Adrenal gland (tissue), 12 donors: ENCODE results near the gene HEXIM1. TPM values are rescaled to one million over a fixed set of nuclear protein-coding genes. Genes with fewer than 3 reads are reported as not detected.

Source experiments
- DNase-seq, 7 donors: peaks; one replicate each; pipeline ENCODE4 v3.0.0-alpha.2; 2019 to 2020
- H3K27ac ChIP-seq, 5 donors: fragments of 200-600 bp; sonication (generic) in 4 of 5; 1 replicate in 3 of 5; 2 replicates in 2 of 5; pipeline versions ENCODE4 v1.5.1 to v1.8.0; 2016 to 2020; ENCODE audit warnings: mild to moderate bottlenecking in 1 of 5
- H3K27me3 ChIP-seq: fragments of 200-600 bp; 2 replicates; pipeline ENCODE4 v1.8.0; 2021
- H3K36me3 ChIP-seq, 2 donors: fragments of 200-600 bp; replicated peaks in 1 of 2; 1 replicate in 1 of 2; 2 replicates in 1 of 2; pipeline versions ENCODE4 v1.5.1 to v1.8.0; 2018 to 2022
- H3K4me1 ChIP-seq, 2 donors: fragments of 200-600 bp; replicated peaks in 1 of 2; 1 replicate in 1 of 2; 2 replicates in 1 of 2; pipeline versions ENCODE4 v1.5.1 to v1.8.0; 2018 to 2021
- H3K4me3 ChIP-seq, 4 donors: fragments of 200-600 bp; sonication (generic) in 3 of 4; one replicate each; pipeline ENCODE4 v1.5.1; 2016 to 2018
- H3K9me3 ChIP-seq, 3 donors: fragments of 200-600 bp; sonication (generic) in 1 of 3; replicated peaks in 1 of 3; 1 replicate in 2 of 3; 2 replicates in 1 of 3; pipeline versions ENCODE4 v1.5.1 to v1.8.0; 2016 to 2021
- POLR2A ChIP-seq, 2 donors: fragments of 450-650 bp; IDR thresholded peaks; one replicate each; pipeline ENCODE4 v1.6.1; 2017; ENCODE audit warnings: antibody characterized with exemption in 2 of 2, mild to moderate bottlenecking in 2 of 2, moderate library complexity in 1 of 2
- WGBS, 4 donors: extraction: QIAGEN DNeasy Blood & Tissue Kit in 2 of 4; methylation state at CpG; one replicate each; pipeline versions ENCODE4 v1.1.5 to v1.1.7; 2013 to 2017; 5-methylcytosine and 5-hydroxymethylcytosine counted together
- intact Hi-C, 2 donors: fragments of 100-400 bp; cut with DNase I; formaldehyde crosslinking; loops; one replicate each; pipeline versions ENCODE4 v1.14.1 to v1.15.0; 2022 to 2023
- microRNA-seq, 3 donors: library from miRNA; unstranded; fragments of <30 nt; microRNA quantifications; one replicate each; pipeline ENCODE4, GENCODE V29; 2017 to 2020
- polyA plus RNA-seq, 3 donors: library from polyadenylated mRNA; stranded (reverse); fragments of 200-250 nt in 2 of 3; fragments of 350-450 nt in 1 of 3; fragmentation: Illumina TruSeq in 1 of 3; extraction: RNeasy Lipid Tissue Mini Kit (QIAGEN cat#74804) in 1 of 3; gene quantifications; one replicate each; pipeline ENCODE4 v1.2.3, GENCODE V29; 2013 to 2014
- small RNA-seq, 2 donors: library from RNA; depleted of rRNA; stranded (forward); fragments of <200 nt; gene quantifications; one replicate each; pipeline ENCODE3, GENCODE V24; 2016
- total RNA-seq, 9 donors: library from RNA; depleted of rRNA in 4 of 9; stranded (reverse); fragments of >200 nt in 4 of 9; fragments of 120-200 nt in 1 of 9; fragmentation: NEBNext Ultra II Directional in 1 of 9; extraction: Animal tissue kit (Norgen Biotek cat#: 25700) in 1 of 9; gene quantifications; one replicate each; pipeline versions ENCODE4 v1.1.0 to v1.2.4, GENCODE V29; 2013 to 2023
- TF ChIP-seq, protein P1 (sequence below), 6 experiments: fragments of 450-650 bp in 4 of 6; fragments of 200-600 bp in 2 of 6; sonication (generic) in 1 of 6; IDR thresholded peaks; 1 replicate in 5 of 6; 2 replicates in 1 of 6; pipeline versions ENCODE4 v1.5.1 to v1.8.0; 2016 to 2021; ENCODE audit warnings: antibody characterized with exemption in 6 of 6, mild to moderate bottlenecking in 2 of 6, moderate library complexity in 1 of 6
- donor health status: healthy with polysubstance abuse.
- donor health status: Bipolar disorder and iron deficiency.
- donor health status: DM: yes; HTN: yes; CAD: no.
- donor health status: DM: no; HTN: no; CAD: no.
- donor health status: DM: no; HTN: no; CAD: no.
- donor health status: DM: yes; HTN: yes; CAD: no.

Gene HEXIM1
- total and polyA plus RNA-seq, 12 donors = 19.4 to 159 (median 30.9) TPM

- Histone ChIP-seq H3K36me3 (no peaks in the 10 kb centered on the region), H3K9me3 (no peaks in the 10 kb centered on the region), H3K27ac (no peak overlapping the region), H3K4me3 (no peak overlapping the region), H3K27me3 (no peaks in the 10 kb centered on the region), H3K4me1 (peaks cover 0 to 3% of the 10 kb centered on the region in 2 donors)
- no peak for DNase-seq
- intact Hi-C loops = loop anchor here (5.0 kb wide), 1 partner anchor 60 kb away; the partner anchor contains the start of gene ACBD4 (in 2 of the 2)
- TF ChIP-seq, protein P1, sequence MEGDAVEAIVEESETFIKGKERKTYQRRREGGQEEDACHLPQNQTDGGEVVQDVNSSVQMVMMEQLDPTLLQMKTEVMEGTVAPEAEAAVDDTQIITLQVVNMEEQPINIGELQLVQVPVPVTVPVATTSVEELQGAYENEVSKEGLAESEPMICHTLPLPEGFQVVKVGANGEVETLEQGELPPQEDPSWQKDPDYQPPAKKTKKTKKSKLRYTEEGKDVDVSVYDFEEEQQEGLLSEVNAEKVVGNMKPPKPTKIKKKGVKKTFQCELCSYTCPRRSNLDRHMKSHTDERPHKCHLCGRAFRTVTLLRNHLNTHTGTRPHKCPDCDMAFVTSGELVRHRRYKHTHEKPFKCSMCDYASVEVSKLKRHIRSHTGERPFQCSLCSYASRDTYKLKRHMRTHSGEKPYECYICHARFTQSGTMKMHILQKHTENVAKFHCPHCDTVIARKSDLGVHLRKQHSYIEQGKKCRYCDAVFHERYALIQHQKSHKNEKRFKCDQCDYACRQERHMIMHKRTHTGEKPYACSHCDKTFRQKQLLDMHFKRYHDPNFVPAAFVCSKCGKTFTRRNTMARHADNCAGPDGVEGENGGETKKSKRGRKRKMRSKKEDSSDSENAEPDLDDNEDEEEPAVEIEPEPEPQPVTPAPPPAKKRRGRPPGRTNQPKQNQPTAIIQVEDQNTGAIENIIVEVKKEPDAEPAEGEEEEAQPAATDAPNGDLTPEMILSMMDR (IDR thresholded peaks at IDR 0.05) = no peak
- no peak for TF ChIP-seq POLR2A (IDR thresholded peaks at IDR 0.05)
- WGBS, 4 donors = 67 to 89% (median 75%) methylated on average over 5 to 6 of the region's 6 CpGs
Measured at GRCh38 chr17:45197108-45197507, 48.8 kb downstream of the HEXIM1 start.

DNA sequence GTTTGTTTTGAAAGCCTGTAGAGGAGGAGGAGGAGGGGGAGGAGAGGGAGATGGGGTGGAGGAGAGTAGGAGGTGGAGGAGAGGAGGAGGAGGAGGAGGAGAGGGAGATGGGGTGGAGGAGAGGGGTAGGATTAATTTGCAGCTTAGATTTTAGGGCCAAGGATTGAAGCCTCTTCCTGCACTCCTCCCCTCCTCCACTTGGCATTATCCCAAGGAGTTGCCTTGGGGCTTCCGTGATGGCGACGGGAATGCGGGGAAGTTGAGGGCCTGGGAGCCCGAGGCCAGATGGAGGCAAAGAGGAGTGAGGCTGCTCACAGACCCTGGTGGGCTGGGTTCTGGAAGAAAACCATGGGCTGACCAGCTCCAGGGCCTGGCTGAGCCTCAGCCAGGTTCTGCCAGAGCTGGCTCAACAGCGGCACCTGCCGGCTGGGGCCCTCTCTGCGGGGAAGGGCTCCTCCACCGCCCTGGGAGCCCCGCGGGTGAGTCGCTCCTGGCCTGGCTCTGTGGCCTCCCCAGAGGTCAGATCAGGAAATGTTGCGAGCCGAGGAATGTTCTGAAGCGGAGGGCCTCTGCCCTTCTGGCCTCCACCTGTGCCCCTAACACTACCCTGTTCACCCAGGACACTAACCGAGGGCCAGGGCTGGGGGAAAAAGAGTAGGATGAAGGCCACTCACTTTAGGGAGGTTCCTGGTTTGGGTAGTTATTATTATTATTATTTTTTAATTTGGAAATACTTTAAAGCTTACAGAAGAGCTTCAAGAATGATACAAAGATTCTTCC is 49.5 kb downstream of the HEXIM1 start:
- peaks cover 0 to 3% of the 10 kb centered on the region in 2 donors for H3K4me1 ChIP-seq
- DNase-seq = peak; percentile 94 to 97 (median 95)
- peak overlapping the region in 3 of 5 donors; percentile 1 to 68 (median 42) for H3K27ac ChIP-seq
- no peaks in the 10 kb centered on the region for H3K9me3 ChIP-seq
- intact Hi-C loops = loop anchor here (5.0 kb wide), 1 partner anchor 60 kb away; the partner anchor contains the start of gene ACBD4 (in 2 of the 2)
- no peaks in the 10 kb centered on the region for H3K27me3 ChIP-seq
- 0 to 4% (median 0%) methylated on average over 3 to 16 of the region's 16 CpGs for WGBS, 4 donors
- no peaks in the 10 kb centered on the region for H3K36me3 ChIP-seq
- no peak overlapping the region for H3K4me3 ChIP-seq
- TF ChIP-seq POLR2A (IDR thresholded peaks at IDR 0.05) = peak; percentile 5 to 22
- TF ChIP-seq, protein P1 (IDR thresholded peaks at IDR 0.05) = peak; percentile 98 to 100 (median 99)

DNA sequence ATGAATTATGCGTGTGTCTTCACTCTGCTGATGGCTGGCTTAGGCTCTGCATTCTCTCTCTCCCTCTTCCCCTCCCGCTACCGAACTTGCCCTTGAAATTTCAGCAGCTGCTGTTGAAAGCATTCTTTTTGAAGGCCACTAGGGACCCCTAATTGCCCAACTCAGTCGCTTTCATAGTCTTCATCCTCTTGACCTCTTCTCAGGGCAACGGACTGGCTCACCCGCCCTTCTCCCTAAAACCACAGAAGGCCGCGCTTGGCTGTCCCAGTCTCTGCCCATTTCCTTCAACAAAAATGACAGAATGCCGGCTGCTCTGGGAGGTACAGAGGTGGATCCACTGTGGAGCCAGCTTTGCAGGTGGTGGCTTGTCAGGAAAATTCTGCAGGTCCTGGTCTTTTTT is 52.4 kb downstream of the HEXIM1 start:
- intact Hi-C loops = no loop called here

GRCh38 chr17:45201457-45201856 is 53.2 kb downstream of the HEXIM1 start:
- no peak for DNase-seq
- no peaks in the 10 kb centered on the region for H3K9me3 ChIP-seq
- H3K4me3 ChIP-seq = no peak overlapping the region
- TF ChIP-seq, protein P1 (IDR thresholded peaks at IDR 0.05) = no peak
- TF ChIP-seq POLR2A (IDR thresholded peaks at IDR 0.05) = no peak
- WGBS, 4 donors = 86 to 96% (median 94%) methylated on average over 4 of the region's 4 CpGs
- H3K27me3 ChIP-seq = no peaks in the 10 kb centered on the region
- H3K4me1 ChIP-seq = peaks cover 0 to 3% of the 10 kb centered on the region in 2 donors
- intact Hi-C loops = no loop called here
- peak overlapping the region in 4 of 5 donors; percentile 17 to 43 (median 32) for H3K27ac ChIP-seq
- H3K36me3 ChIP-seq = no peaks in the 10 kb centered on the region

More for the DNA sequence above, 52.4 kb downstream of the HEXIM1 start:
- H3K27me3 ChIP-seq = no peaks in the 10 kb centered on the region
- H3K4me1 ChIP-seq = peaks cover 0 to 3% of the 10 kb centered on the region in 2 donors
- H3K4me3 ChIP-seq = no peak overlapping the region
- no peak overlapping the region for H3K27ac ChIP-seq
- no peaks in the 10 kb centered on the region for H3K36me3 ChIP-seq
- H3K9me3 ChIP-seq = no peaks in the 10 kb centered on the region
- DNase-seq = peak in 2 of 7 donors; percentile 34 to 39
- 35 to 54% (median 46%) methylated on average over 9 of the region's 9 CpGs for WGBS, 4 donors
- TF ChIP-seq, protein P1 (IDR thresholded peaks at IDR 0.05) = no peak
- TF ChIP-seq POLR2A (IDR thresholded peaks at IDR 0.05) = no peak

Small RNA genes lying within 50 kb of the gene (microRNA-seq; reads per million reads assigned to microRNA genes)
- 0 to 0.85 (median 0) reads per million in 3 donors for gene MIR6784

Small RNA genes lying within 50 kb of the gene (small RNA-seq; reads per million reads assigned to genes)
- 0 to 0.12 reads per million in 2 donors for gene MIR6784

Other genes starting within 250 kb of the HEXIM1 start
- 100 to 1,000 TPM in 3 of 9 donors, 10 to 100 TPM in 6; 51.2 to 113 (median 91.9) TPM for gene EFTUD2, start 249.0 kb upstream of the HEXIM1 start, total RNA-seq
- gene EFTUD2, start 249.0 kb upstream of the HEXIM1 start, polyA plus RNA-seq = 100 to 1,000 TPM in 1 of 3 donors, 10 to 100 TPM in 2; 30.5 to 122 (median 45.8) TPM
- gene GFAP, start 233.0 kb upstream of the HEXIM1 start, total RNA-seq = 1 to 10 TPM in 6 of 9 donors, under 1 TPM in 2, not detected in 1; 0.39 to 9.1 (median 1.5) TPM
- 1 to 10 TPM in 1 of 3 donors, under 1 TPM in 2; 0.62 to 3.2 (median 0.98) TPM for gene GFAP, start 233.0 kb upstream of the HEXIM1 start, polyA plus RNA-seq
- 1 to 10 TPM in 3 of 9 donors, under 1 TPM in 5, not detected in 1; 0.21 to 1.6 (median 0.85) TPM for gene KIF18B, start 200.7 kb upstream of the HEXIM1 start, total RNA-seq
- gene KIF18B, start 200.7 kb upstream of the HEXIM1 start, polyA plus RNA-seq = under 1 TPM; 0.20 to 0.46 (median 0.24) TPM
- 1 to 10 TPM in 3 of 9 donors, under 1 TPM in 2, not detected in 4; 0.55 to 1.5 (median 1.3) TPM for gene C1QL1, start 180.2 kb upstream of the HEXIM1 start, total RNA-seq
- gene C1QL1, start 180.2 kb upstream of the HEXIM1 start, polyA plus RNA-seq = 1 to 10 TPM in 1 of 3 donors, under 1 TPM in 2; 0.27 to 3.3 (median 0.88) TPM
- gene DCAKD, start 96.8 kb upstream of the HEXIM1 start, total RNA-seq = 100 to 1,000 TPM in 2 of 9 donors, 10 to 100 TPM in 7; 53.1 to 115 (median 66.8) TPM
- gene DCAKD, start 96.8 kb upstream of the HEXIM1 start, polyA plus RNA-seq = 10 to 100 TPM; 34.9 to 40.6 (median 35.2) TPM
- 100 to 1,000 TPM in 7 of 9 donors, 10 to 100 TPM in 2; 85.9 to 174 (median 129) TPM for gene NMT1, start 87.2 kb upstream of the HEXIM1 start, total RNA-seq
- 100 to 1,000 TPM; 119 to 170 (median 163) TPM for gene NMT1, start 87.2 kb upstream of the HEXIM1 start, polyA plus RNA-seq
- 100 to 1,000 TPM in 5 of 9 donors, 10 to 100 TPM in 3, 1 to 10 TPM in 1; 5.8 to 246 (median 148) TPM for gene PLCD3, start 16.0 kb upstream of the HEXIM1 start, total RNA-seq
- gene PLCD3, start 16.0 kb upstream of the HEXIM1 start, polyA plus RNA-seq = 10 to 100 TPM; 33.2 to 68.1 (median 36.4) TPM
- gene ACBD4, start 12.8 kb upstream of the HEXIM1 start, total RNA-seq = 10 to 100 TPM in 8 of 9 donors, 1 to 10 TPM in 1; 6.6 to 30.6 (median 19.1) TPM
- gene ACBD4, start 12.8 kb upstream of the HEXIM1 start, polyA plus RNA-seq = 10 to 100 TPM in 2 of 3 donors, 1 to 10 TPM in 1; 7.9 to 71.3 (median 44.5) TPM
- 10 to 100 TPM in 8 of 9 donors, 1 to 10 TPM in 1; 8.5 to 28.1 (median 17.1) TPM for gene HEXIM2, start 13.4 kb downstream of the HEXIM1 start, total RNA-seq
- gene HEXIM2, start 13.4 kb downstream of the HEXIM1 start, polyA plus RNA-seq = 10 to 100 TPM in 2 of 3 donors, 1 to 10 TPM in 1; 4.5 to 18.0 (median 14.7) TPM
- gene FMNL1, start 73.4 kb downstream of the HEXIM1 start, total RNA-seq = 10 to 100 TPM in 6 of 9 donors, 1 to 10 TPM in 2, under 1 TPM in 1; 0.72 to 20.3 (median 13.9) TPM
- 10 to 100 TPM in 2 of 3 donors, 1 to 10 TPM in 1; 3.6 to 31.9 (median 13.7) TPM for gene FMNL1, start 73.4 kb downstream of the HEXIM1 start, polyA plus RNA-seq
- gene SPATA32, start 113.6 kb downstream of the HEXIM1 start, total RNA-seq = under 1 TPM in 2 of 9 donors, not detected in 7; 0.06 to 0.11 TPM
- not detected for gene SPATA32, start 113.6 kb downstream of the HEXIM1 start, polyA plus RNA-seq
- 1 to 10 TPM; 2.4 to 9.7 (median 7.2) TPM for gene MAP3K14, start 168.5 kb downstream of the HEXIM1 start, total RNA-seq
- gene MAP3K14, start 168.5 kb downstream of the HEXIM1 start, polyA plus RNA-seq = 10 to 100 TPM in 1 of 3 donors, 1 to 10 TPM in 2; 2.9 to 14.7 (median 7.7) TPM